Body of pancreas (tissue), 4 donors: ENCODE results near the gene RRAGA. TPM values are rescaled to one million over a fixed set of nuclear protein-coding genes. Genes with fewer than 3 reads are reported as not detected.
A peak's percentile ranks its signal among the peaks of the same experiment; 100 is the strongest.

Source experiments
- ATAC-seq: fragments of 150-250 bp; one replicate; pipeline ENCODE4 v1.9.1; 2016
- DNase-seq, 4 donors: peaks; one replicate each; pipeline ENCODE4 v3.0.0-alpha.2; 2019
- H3K27ac ChIP-seq, 4 donors: fragments of 200-600 bp; sonication (generic); 1 replicate in 3 of 4; 2 replicates in 1 of 4; pipeline versions ENCODE4 v1.5.1 to v1.6.1; 2016 to 2019; ENCODE audit warnings: mild to moderate bottlenecking in 1 of 4, mixed read lengths in 1 of 4, moderate library complexity in 1 of 4
- H3K27me3 ChIP-seq, 2 donors: fragments of 200-600 bp; sonication (generic); one replicate each; pipeline ENCODE4 v1.6.0; 2016; ENCODE audit warnings: mild to moderate bottlenecking in 1 of 2
- H3K36me3 ChIP-seq, 2 donors: fragments of 200-600 bp; sonication (generic); replicated peaks in 1 of 2; 2 replicates each; pipeline ENCODE4 v1.5.1; 2016; ENCODE audit warnings: low read depth in 2 of 2; ENCODE audit not compliant: insufficient read depth in 1 of 2
- H3K4me1 ChIP-seq: fragments of 200-600 bp; sonication (generic); one replicate; pipeline ENCODE4 v1.6.0; 2016
- H3K4me3 ChIP-seq, 2 donors: fragments of 200-600 bp; sonication (generic); 1 replicate in 1 of 2; 2 replicates in 1 of 2; pipeline ENCODE4 v1.5.1; 2016 to 2019
- H3K9me3 ChIP-seq, 3 donors: fragments of 200-600 bp; sonication (generic); 1 replicate in 2 of 3; 2 replicates in 1 of 3; pipeline ENCODE4 v1.5.1; 2016
- CTCF ChIP-seq, 7 experiments: fragments of 450-650 bp in 4 of 7; fragments of 200-600 bp in 3 of 7; sonication (generic) in 3 of 7; IDR thresholded peaks; one replicate each; pipeline ENCODE4 v1.5.1; 2016 to 2019; ENCODE audit warnings: antibody characterized with exemption in 7 of 7
- POLR2A ChIP-seq, 3 donors: fragments of 450-650 bp; IDR thresholded peaks; one replicate each; pipeline ENCODE4 v1.6.1; 2016; ENCODE audit warnings: antibody characterized with exemption in 3 of 3, mild to moderate bottlenecking in 2 of 3
- WGBS, 2 donors: methylation state at CpG; one replicate each; pipeline ENCODE4 v1.1.5; 2017; 5-methylcytosine and 5-hydroxymethylcytosine counted together
- intact Hi-C: fragments of 100-400 bp; cut with DNase I; formaldehyde crosslinking; loops from one replicate; pipeline ENCODE4 v1.15.1; 2023
- total RNA-seq, 2 donors: library from RNA; depleted of rRNA; stranded (reverse); fragments of >200 nt; gene quantifications; one replicate each; pipeline ENCODE4 v1.1.0, GENCODE V29; 2016

RRAGA gene, protein sequence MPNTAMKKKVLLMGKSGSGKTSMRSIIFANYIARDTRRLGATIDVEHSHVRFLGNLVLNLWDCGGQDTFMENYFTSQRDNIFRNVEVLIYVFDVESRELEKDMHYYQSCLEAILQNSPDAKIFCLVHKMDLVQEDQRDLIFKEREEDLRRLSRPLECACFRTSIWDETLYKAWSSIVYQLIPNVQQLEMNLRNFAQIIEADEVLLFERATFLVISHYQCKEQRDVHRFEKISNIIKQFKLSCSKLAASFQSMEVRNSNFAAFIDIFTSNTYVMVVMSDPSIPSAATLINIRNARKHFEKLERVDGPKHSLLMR
- 10 to 100 TPM; 16.6 to 30.0 TPM for total RNA-seq

DNA sequence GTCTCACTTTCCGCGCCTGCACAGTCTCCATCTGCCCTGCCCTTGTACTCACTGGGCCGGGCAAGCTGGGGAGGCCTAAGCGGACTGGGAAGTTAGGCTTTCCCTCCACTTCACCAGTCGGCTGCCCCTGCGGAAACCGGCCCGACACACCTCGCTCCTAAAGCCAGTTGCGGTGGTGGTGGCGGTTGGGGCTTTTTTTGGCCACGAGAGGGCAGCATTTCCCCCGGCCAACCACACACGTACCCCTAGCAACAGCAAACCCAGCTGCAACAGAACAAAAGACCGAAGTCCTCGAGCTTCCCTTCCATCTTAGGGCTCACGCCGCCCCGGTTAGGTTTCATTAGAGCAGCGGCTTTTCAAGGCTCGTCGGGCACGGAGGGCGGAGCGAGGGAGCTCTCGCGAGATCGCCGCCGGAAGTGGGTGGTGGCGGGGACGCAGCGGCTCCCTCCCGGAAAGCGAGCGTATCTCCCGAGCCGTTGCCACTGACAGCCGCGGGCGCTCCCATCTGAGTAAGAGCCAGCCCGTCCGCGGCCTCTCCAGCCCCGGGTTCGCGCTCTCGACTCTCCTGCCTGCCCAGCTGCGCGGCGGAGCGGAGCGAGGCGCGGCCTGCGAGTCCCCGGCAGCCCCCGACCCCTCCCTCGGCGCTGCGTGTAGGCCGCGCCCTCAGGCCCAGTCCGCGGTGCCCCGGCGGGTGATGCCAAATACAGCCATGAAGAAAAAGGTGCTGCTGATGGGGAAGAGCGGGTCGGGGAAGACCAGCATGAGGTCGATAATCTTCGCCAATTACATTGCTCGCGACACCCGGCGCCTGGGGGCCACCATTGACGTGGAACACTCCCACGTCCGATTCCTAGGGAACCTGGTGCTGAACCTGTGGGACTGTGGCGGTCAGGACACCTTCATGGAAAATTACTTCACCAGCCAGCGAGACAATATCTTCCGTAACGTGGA lies at the start of gene RRAGA:
TSS of gene RRAGA (plus strand) at position 462 of the 951 bp plus-strand sequence. CDS start at position 695, 233 bp downstream.
- peak within 1 kb of the TSS; percentile 71 to 96 (median 86) for H3K27ac ChIP-seq
- H3K27me3 ChIP-seq, result no peaks in the 10 kb centered on the region
- 0 to 1% methylated on average over 23 to 82 of the region's 82 CpGs for WGBS, 2 donors
- TF ChIP-seq CTCF (IDR thresholded peaks at IDR 0.05) (peak; percentile 76 to 97 (median 87)), POLR2A (IDR thresholded peaks at IDR 0.05) (peak; percentile 86 to 97 (median 96))
- ATAC-seq, result peak; percentile 97
- H3K4me1 ChIP-seq, result peaks cover 31% of the 10 kb centered on the region
- peak; percentile 94 to 96 (median 95) for DNase-seq
- no peaks in the 10 kb centered on the region for H3K9me3 ChIP-seq
- no peaks in the 10 kb centered on the region for H3K36me3 ChIP-seq
- intact Hi-C loops, result no loop called here
- peak within 1 kb of the TSS; percentile 68 to 98 for H3K4me3 ChIP-seq

- H3K27me3 ChIP-seq, result no peaks in the 10 kb centered on the region
- WGBS, 2 donors, result 59 to 72% methylated on average over 8 to 15 of the region's 16 CpGs
- H3K36me3 ChIP-seq, result no peaks in the 10 kb centered on the region
- H3K4me1 ChIP-seq, result no peaks in the 10 kb centered on the region
- intact Hi-C loops, result no loop called here
- TF ChIP-seq POLR2A (IDR thresholded peaks at IDR 0.05), result no peak
- no peak for TF ChIP-seq CTCF (IDR thresholded peaks at IDR 0.05)
- H3K9me3 ChIP-seq, result peaks cover 0 to 7% (median 0%) of the 10 kb centered on the region in 3 donors
- DNase-seq, result no peak
- H3K4me3 ChIP-seq, result no peak overlapping the region
- no peak overlapping the region for H3K27ac ChIP-seq
- no peak for ATAC-seq
Observed at GRCh38 chr9:19000133-19000532, 49.1 kb upstream of the RRAGA start.

DNA sequence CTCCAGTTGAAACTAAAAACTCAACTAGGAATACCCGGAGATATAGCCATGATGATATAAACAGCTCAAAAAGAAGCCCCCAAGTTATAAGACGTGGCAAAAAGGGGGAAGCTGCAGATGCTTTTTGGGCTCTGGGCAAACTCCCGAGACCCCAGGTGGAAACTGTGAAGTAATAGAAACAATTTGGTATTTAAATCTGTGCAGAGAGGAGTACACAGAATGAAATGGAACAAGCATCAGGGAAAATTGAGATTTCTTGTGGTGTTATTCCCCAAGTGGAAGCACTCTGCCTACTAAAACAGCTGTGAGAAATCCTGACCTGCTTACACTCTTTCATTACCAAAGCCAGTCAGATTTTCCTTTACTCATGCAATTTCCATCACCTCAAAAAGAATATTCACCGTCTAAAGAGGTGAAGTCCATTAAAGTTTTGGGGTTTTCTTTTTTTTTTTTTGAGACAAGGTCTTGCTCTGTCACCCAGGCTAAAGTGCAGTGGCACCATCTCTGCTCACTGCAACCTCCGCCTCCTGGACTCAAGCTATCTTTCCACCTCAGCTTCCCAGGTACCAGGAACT lies 39.7 kb upstream of the RRAGA start:
- no peak for ATAC-seq
- H3K27me3 ChIP-seq, result no peaks in the 10 kb centered on the region
- H3K9me3 ChIP-seq, result no peaks in the 10 kb centered on the region
- intact Hi-C loops, result no loop called here
- DNase-seq, result no peak
- H3K4me3 ChIP-seq, result no peak overlapping the region
- no peaks in the 10 kb centered on the region for H3K4me1 ChIP-seq
- no peaks in the 10 kb centered on the region for H3K36me3 ChIP-seq
- WGBS, 2 donors, result 62 to 72% methylated on average over 5 of the region's 5 CpGs
- TF ChIP-seq POLR2A (IDR thresholded peaks at IDR 0.05) (no peak), CTCF (IDR thresholded peaks at IDR 0.05) (no peak)
- no peak overlapping the region for H3K27ac ChIP-seq

- no peak for TF ChIP-seq POLR2A (IDR thresholded peaks at IDR 0.05)
- no peak for TF ChIP-seq CTCF (IDR thresholded peaks at IDR 0.05)
- no peak for ATAC-seq
- H3K27me3 ChIP-seq, result no peaks in the 10 kb centered on the region
- H3K4me1 ChIP-seq, result no peaks in the 10 kb centered on the region
- no peak overlapping the region for H3K27ac ChIP-seq
- intact Hi-C loops, result no loop called here
- DNase-seq, result no peak
- H3K36me3 ChIP-seq, result no peaks in the 10 kb centered on the region
- no peaks in the 10 kb centered on the region for H3K9me3 ChIP-seq
- 47 to 55% methylated on average over 4 of the region's 4 CpGs for WGBS, 2 donors
- no peak overlapping the region for H3K4me3 ChIP-seq
Observed at GRCh38 chr9:19018201-19018600, 31.0 kb upstream of the RRAGA start.
